ENCODE results near the gene NOCT.

NOCT gene

GRCh38 chr4:139048026-139048425 is 32.4 kb downstream of the NOCT start:
- Histone ChIP-seq H3K79me2 (ENCODE audit: low read length) (peaks cover 35% of the 10 kb centered on the region), H3K9ac (ENCODE audit: low read length) (no peak overlapping the region), H3K4me2 (ENCODE audit: low read depth, low read length) (no peak overlapping the region), H4K20me1 (ENCODE audit: insufficient read depth, low read length) (no peaks in the 10 kb centered on the region), H3K36me3 (replicated peaks; ENCODE audit: insufficient read depth, low read length) (peaks cover 3% of the 10 kb centered on the region; the same call in 1 of the 2 replicates), H3K27ac (ENCODE audit: low read length) (no peak overlapping the region), H3K4me1 (ENCODE audit: low read length) (no peaks in the 10 kb centered on the region), H3K9me2 (replicated peaks; ENCODE audit: insufficient read depth, low read length) (no peaks in the 10 kb centered on the region), H3K27me3 (replicated peaks; ENCODE audit: insufficient read depth, low read length) (no peaks in the 10 kb centered on the region), H3F3A (ENCODE audit: insufficient read depth, low read length) (no peaks in the 10 kb centered on the region), H3K9me3 (replicated peaks; ENCODE audit: insufficient read depth, low read length) (no peaks in the 10 kb centered on the region), H2AFZ (ENCODE audit: low read length) (no peak overlapping the region), H3K4me3 (ENCODE audit: low read length) (no peak overlapping the region)
- TF ChIP-seq CTCF (IDR thresholded peaks at IDR 0.05; ENCODE audit: low read length) (no peak), EZH2 (optimal IDR thresholded peaks at IDR 0.05; ENCODE audit: low read depth, low read length) (no peak), EZH2phosphoT487 (IDR thresholded peaks at IDR 0.05; ENCODE audit: low read length) (no peak)
- DNase-seq, result no peak

GRCh38 chr4:139050446-139050845 is 34.9 kb downstream of the NOCT start:
- H3K9ac ChIP-seq (ENCODE audit: low read length), result no peak overlapping the region
- H3K4me2 ChIP-seq (ENCODE audit: low read depth, low read length), result no peak overlapping the region
- H3F3A ChIP-seq (ENCODE audit: insufficient read depth, low read length), result no peaks in the 10 kb centered on the region
- H3K9me3 ChIP-seq (replicated peaks; ENCODE audit: insufficient read depth, low read length), result no peaks in the 10 kb centered on the region
- no peak for DNase-seq
- no peak overlapping the region for H3K27ac ChIP-seq (ENCODE audit: low read length)
- TF ChIP-seq EZH2 (optimal IDR thresholded peaks at IDR 0.05; ENCODE audit: low read depth, low read length) (no peak), CTCF (IDR thresholded peaks at IDR 0.05; ENCODE audit: low read length) (no peak), EZH2phosphoT487 (IDR thresholded peaks at IDR 0.05; ENCODE audit: low read length) (no peak)
- peaks cover 40% of the 10 kb centered on the region for H3K79me2 ChIP-seq (ENCODE audit: low read length)
- no peaks in the 10 kb centered on the region for H4K20me1 ChIP-seq (ENCODE audit: insufficient read depth, low read length)
- no peak overlapping the region for H2AFZ ChIP-seq (ENCODE audit: low read length)
- no peaks in the 10 kb centered on the region for H3K9me2 ChIP-seq (replicated peaks; ENCODE audit: insufficient read depth, low read length)
- no peaks in the 10 kb centered on the region for H3K27me3 ChIP-seq (replicated peaks; ENCODE audit: insufficient read depth, low read length)
- no peak overlapping the region for H3K4me3 ChIP-seq (ENCODE audit: low read length)
- H3K4me1 ChIP-seq (ENCODE audit: low read length), result no peaks in the 10 kb centered on the region
- no peaks in the 10 kb centered on the region; the same call in 1 of the 2 replicates for H3K36me3 ChIP-seq (replicated peaks; ENCODE audit: insufficient read depth, low read length)

DNA sequence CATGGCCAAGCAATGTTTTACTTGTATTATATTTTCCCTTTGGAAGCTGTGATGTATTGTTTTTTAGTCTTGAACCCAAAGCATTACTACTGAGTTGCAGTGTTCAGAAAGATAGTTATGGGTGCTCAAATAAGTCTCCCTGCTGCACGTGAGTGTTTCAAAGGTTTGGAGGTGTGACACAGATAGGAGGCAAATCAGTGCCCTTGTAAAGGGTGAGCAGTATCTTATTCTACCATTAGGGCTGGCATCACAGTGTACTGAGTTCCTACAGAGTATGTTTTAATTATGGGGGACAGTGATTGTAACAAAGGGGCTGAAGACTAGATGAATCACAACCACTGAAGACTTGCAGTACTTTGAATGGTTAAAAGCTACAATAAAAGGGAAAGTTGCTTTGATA is 38.3 kb downstream of the NOCT start:
- Histone ChIP-seq H3K79me2 (ENCODE audit: low read length) (peaks cover 42% of the 10 kb centered on the region), H3F3A (ENCODE audit: insufficient read depth, low read length) (no peaks in the 10 kb centered on the region), H3K4me3 (ENCODE audit: low read length) (no peak overlapping the region), H3K4me2 (ENCODE audit: low read depth, low read length) (no peak overlapping the region), H3K36me3 (replicated peaks; ENCODE audit: insufficient read depth, low read length) (no peaks in the 10 kb centered on the region; the same call in 1 of the 2 replicates), H4K20me1 (ENCODE audit: insufficient read depth, low read length) (no peaks in the 10 kb centered on the region), H2AFZ (ENCODE audit: low read length) (no peak overlapping the region), H3K27me3 (replicated peaks; ENCODE audit: insufficient read depth, low read length) (no peaks in the 10 kb centered on the region), H3K27ac (ENCODE audit: low read length) (no peak overlapping the region), H3K9ac (ENCODE audit: low read length) (no peak overlapping the region), H3K9me2 (replicated peaks; ENCODE audit: insufficient read depth, low read length) (no peaks in the 10 kb centered on the region), H3K4me1 (ENCODE audit: low read length) (no peaks in the 10 kb centered on the region), H3K9me3 (replicated peaks; ENCODE audit: insufficient read depth, low read length) (no peaks in the 10 kb centered on the region)
- DNase-seq, result no peak
- TF ChIP-seq EZH2 (optimal IDR thresholded peaks at IDR 0.05; ENCODE audit: low read depth, low read length), result no peak
- no peak for TF ChIP-seq EZH2phosphoT487 (IDR thresholded peaks at IDR 0.05; ENCODE audit: low read length)
- no peak for TF ChIP-seq CTCF (IDR thresholded peaks at IDR 0.05; ENCODE audit: low read length)

Measured in MM.1S (cell line).